ENCODE data around the gene FAM83E. TPM values are rescaled to one million over a fixed set of nuclear protein-coding genes. Genes with fewer than 3 reads are reported as not detected.

FAM83E gene
- total and polyA plus RNA-seq, 10 of the 15 experiments (the other 5 are each of a cell fraction or from before 2014, with no cell fraction given) = 0.14 to 2.5 (median 0.33) TPM; not detected in 4

GRCh38 chr19:48625891-48626327 is 11.0 kb upstream of the FAM83E start (continued):
- no peak for TF ChIP-seq SKIL (IDR thresholded peaks at IDR 0.05; ENCODE audit: low read depth, poor library complexity, severe bottlenecking)
- TF ChIP-seq MEF2A (IDR thresholded peaks at IDR 0.05; ENCODE audit: insufficient read depth, low read depth, low read length) = no peak
- no peak for TF ChIP-seq NR2C1 (IDR thresholded peaks at IDR 0.05)
- no peak for TF ChIP-seq ZBTB40 (IDR thresholded peaks at IDR 0.05; ENCODE audit: borderline replicate concordance)
- no peak for TF ChIP-seq RB1 (IDR thresholded peaks at IDR 0.05; ENCODE audit: borderline replicate concordance)
- no peak for TF ChIP-seq RELB (IDR thresholded peaks at IDR 0.05; ENCODE audit: low read depth)
- TF ChIP-seq SIX5 (IDR thresholded peaks at IDR 0.05; ENCODE audit: low read depth, low read length, severe bottlenecking) = no peak

All from GM12878 (cell line).